Vagina (tissue), 2 donors: ENCODE data around the gene THOC5. TPM values are rescaled to one million over a fixed set of nuclear protein-coding genes. Genes with fewer than 3 reads are reported as not detected.

Source experiments
- DNase-seq, 2 donors: peaks; one replicate each; pipeline ENCODE4 v3.0.0-alpha.2; 2017; ENCODE audit errors: extremely low spot score in 2 of 2
- H3K27ac ChIP-seq: fragments of 200-600 bp; sonication (generic); one replicate; pipeline ENCODE4 v1.5.1; 2019
- H3K27me3 ChIP-seq: fragments of 200-600 bp; sonication (generic); one replicate; pipeline ENCODE4 v1.5.1; 2019
- H3K36me3 ChIP-seq, 2 donors: fragments of 200-600 bp; sonication (generic); one replicate each; pipeline ENCODE4 v1.5.1; 2017 to 2019
- H3K4me1 ChIP-seq: fragments of 200-600 bp; sonication (generic); one replicate; pipeline ENCODE4 v1.5.1; 2019
- H3K4me3 ChIP-seq, 2 donors: fragments of 200-600 bp; sonication (generic); 1 replicate in 1 of 2; 2 replicates in 1 of 2; pipeline ENCODE4 v1.5.1; 2016 to 2019
- H3K9me3 ChIP-seq: fragments of 200-600 bp; sonication (generic); one replicate; pipeline ENCODE4 v1.5.1; 2019
- CTCF ChIP-seq, 3 experiments: fragments of 450-650 bp in 2 of 3; fragments of 200-600 bp in 1 of 3; sonication (generic) in 1 of 3; IDR thresholded peaks; one replicate each; pipeline ENCODE4 v1.5.1; 2017 to 2019; ENCODE audit warnings: antibody characterized with exemption in 3 of 3, mild to moderate bottlenecking in 2 of 3, moderate library complexity in 2 of 3
- POLR2A ChIP-seq, 2 donors: fragments of 450-650 bp; IDR thresholded peaks; one replicate each; pipeline ENCODE4 v1.6.1; 2017; ENCODE audit warnings: antibody characterized with exemption in 2 of 2, mild to moderate bottlenecking in 2 of 2, moderate library complexity in 2 of 2
- POLR2AphosphoS5 ChIP-seq, 2 donors: sonication (generic); formaldehyde crosslinking; IDR thresholded peaks; one replicate each; pipeline ENCODE4 v1.9.0; 2017; ENCODE audit warnings: antibody characterized with exemption in 2 of 2, mild to moderate bottlenecking in 2 of 2, low read depth in 1 of 2; ENCODE audit not compliant: insufficient read depth in 1 of 2
- intact Hi-C: fragments of 100-400 bp; cut with DNase I; formaldehyde crosslinking; loops from one replicate; pipeline ENCODE4 v1.15.1; 2023
- total RNA-seq: library from RNA; depleted of rRNA; stranded (reverse); fragments of >200 nt; gene quantifications from one replicate; pipeline ENCODE4 v1.2.3, GENCODE V29; 2016

The THOC5 gene
- total RNA-seq, 1 donor from 2014 or later: 32.2 TPM

GRCh38 chr22:29483254-29483653, 70.3 kb downstream of the THOC5 start:
- H3K9me3 ChIP-seq: no peaks in the 10 kb centered on the region
- TF ChIP-seq CTCF (IDR thresholded peaks at IDR 0.05) (no peak), POLR2A (IDR thresholded peaks at IDR 0.05) (no peak), POLR2AphosphoS5 (IDR thresholded peaks at IDR 0.05; ENCODE audit: insufficient read depth in 1 of 2, low read depth in 1 of 2) (no peak)
- DNase-seq: no peak
- no peak overlapping the region for H3K27ac ChIP-seq
- intact Hi-C loops: no loop called here
- H3K27me3 ChIP-seq: peaks cover 14% of the 10 kb centered on the region
- no peaks in the 10 kb centered on the region for H3K36me3 ChIP-seq
- H3K4me3 ChIP-seq: no peak overlapping the region
- H3K4me1 ChIP-seq: peaks cover 16% of the 10 kb centered on the region

GRCh38 chr22:29482726-29483125, 70.8 kb downstream of the THOC5 start:
- intact Hi-C loops: no loop called here
- H3K4me1 ChIP-seq: peaks cover 16% of the 10 kb centered on the region
- H3K27me3 ChIP-seq: peaks cover 14% of the 10 kb centered on the region

GRCh38 chr22:29482253-29482652, 71.3 kb downstream of the THOC5 start:
- no peaks in the 10 kb centered on the region for H3K36me3 ChIP-seq
- H3K27me3 ChIP-seq: peaks cover 14% of the 10 kb centered on the region
- intact Hi-C loops: no loop called here
- H3K9me3 ChIP-seq: no peaks in the 10 kb centered on the region
- H3K27ac ChIP-seq: no peak overlapping the region
- H3K4me3 ChIP-seq: no peak overlapping the region
- TF ChIP-seq POLR2AphosphoS5 (IDR thresholded peaks at IDR 0.05; ENCODE audit: insufficient read depth in 1 of 2, low read depth in 1 of 2): no peak
- TF ChIP-seq CTCF (IDR thresholded peaks at IDR 0.05): no peak
- no peak for TF ChIP-seq POLR2A (IDR thresholded peaks at IDR 0.05)
- DNase-seq: no peak
- H3K4me1 ChIP-seq: peaks cover 16% of the 10 kb centered on the region

More at GRCh38 chr22:29482726-29483125, 70.8 kb downstream of the THOC5 start:
- Histone ChIP-seq H3K4me3 (no peak overlapping the region), H3K9me3 (no peaks in the 10 kb centered on the region), H3K27ac (no peak overlapping the region), H3K36me3 (no peaks in the 10 kb centered on the region)
- no peak for DNase-seq
- TF ChIP-seq CTCF (IDR thresholded peaks at IDR 0.05): no peak
- TF ChIP-seq POLR2A (IDR thresholded peaks at IDR 0.05): no peak
- TF ChIP-seq POLR2AphosphoS5 (IDR thresholded peaks at IDR 0.05; ENCODE audit: insufficient read depth in 1 of 2, low read depth in 1 of 2): no peak

GRCh38 chr22:29481265-29482000, 72.1 kb downstream of the THOC5 start:
- H3K27me3 ChIP-seq: peaks cover 14% of the 10 kb centered on the region
- H3K4me3 ChIP-seq: peak overlapping the region; percentile 5 to 40

More at GRCh38 chr22:29481265-29482000, 72.1 kb downstream of the THOC5 start:
- Histone ChIP-seq H3K36me3 (no peaks in the 10 kb centered on the region), H3K4me1 (peaks cover 16% of the 10 kb centered on the region), H3K27ac (no peak overlapping the region), H3K9me3 (no peaks in the 10 kb centered on the region)
- DNase-seq: no peak
- TF ChIP-seq CTCF (IDR thresholded peaks at IDR 0.05) (no peak), POLR2A (IDR thresholded peaks at IDR 0.05) (no peak), POLR2AphosphoS5 (IDR thresholded peaks at IDR 0.05; ENCODE audit: insufficient read depth in 1 of 2, low read depth in 1 of 2) (no peak)
- intact Hi-C loops: no loop called here
